ENCODE results near the gene SYT12. TPM values are rescaled to one million over a fixed set of nuclear protein-coding genes. Genes with fewer than 3 reads are reported as not detected.

The SYT12 gene
- total RNA-seq, 2 experiments from 2014 or later = not detected

DNA sequence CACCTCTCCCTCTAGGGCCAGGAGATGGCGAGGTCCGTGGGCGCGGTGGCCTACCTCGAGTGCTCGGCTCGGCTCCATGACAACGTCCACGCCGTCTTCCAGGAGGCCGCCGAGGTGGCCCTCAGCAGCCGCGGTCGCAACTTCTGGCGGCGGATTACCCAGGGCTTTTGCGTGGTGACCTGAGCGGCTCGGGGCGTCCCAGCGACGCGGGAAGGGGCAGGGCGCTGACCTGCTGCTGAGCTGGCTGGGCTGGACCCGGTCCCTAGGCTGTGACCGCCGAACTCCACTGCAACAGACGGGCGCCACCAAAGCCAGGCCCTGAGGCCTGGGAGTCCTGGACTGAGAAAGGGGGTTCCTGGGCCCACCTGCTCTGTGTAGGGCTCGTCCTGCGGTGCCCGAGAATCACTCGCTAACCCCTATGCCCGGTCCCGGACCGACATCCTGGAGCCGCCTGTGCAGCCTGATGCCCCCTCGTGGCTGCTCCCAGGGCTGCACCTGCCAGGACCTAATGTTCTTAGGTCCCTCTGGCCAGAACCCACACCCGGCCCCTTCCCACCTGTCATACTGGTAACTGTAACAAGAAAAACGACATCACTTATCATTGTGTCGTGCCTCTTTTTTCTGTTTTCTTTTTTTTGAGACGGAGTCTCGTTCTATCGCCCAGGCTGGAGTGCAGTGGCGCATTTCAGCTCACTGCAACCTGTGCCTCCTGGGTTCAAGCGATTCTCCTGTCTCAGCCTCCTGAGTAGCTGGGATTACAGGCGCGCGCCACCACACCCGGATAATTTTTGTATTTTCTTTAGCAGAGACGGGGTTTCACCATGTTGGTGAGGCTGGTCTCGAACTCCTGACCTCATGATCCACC is 48.7 kb downstream of the SYT12 start:
- no peaks in the 10 kb centered on the region for H3K27me3 Mint-ChIP-seq (ENCODE audit: low read depth)
- H3K4me3 Mint-ChIP-seq = no peak overlapping the region
- peak; percentile 85 for DNase-seq
- CTCF ChIA-PET = interaction anchor here (0.8 to 8.6 kb wide), 6 partner anchors 10 to 115 kb away, joined by 3 to 94 read pairs (median 6); partner anchors contain the start of gene RHOD
- H3K36me3 Mint-ChIP-seq (ENCODE audit: low read depth) = no peaks in the 10 kb centered on the region
- no peaks in the 10 kb centered on the region for H3K9me3 Mint-ChIP-seq
- H3K27ac Mint-ChIP-seq = no peak overlapping the region
- intact Hi-C loops (cut with micrococcal nuclease) = loop anchor here (1.0 kb wide), 2 partner anchors 17 to 377 kb away; no protein-coding TSS in a partner anchor
- peaks cover 5% of the 10 kb centered on the region for H3K4me1 Mint-ChIP-seq (ENCODE audit: low read depth)

DNA sequence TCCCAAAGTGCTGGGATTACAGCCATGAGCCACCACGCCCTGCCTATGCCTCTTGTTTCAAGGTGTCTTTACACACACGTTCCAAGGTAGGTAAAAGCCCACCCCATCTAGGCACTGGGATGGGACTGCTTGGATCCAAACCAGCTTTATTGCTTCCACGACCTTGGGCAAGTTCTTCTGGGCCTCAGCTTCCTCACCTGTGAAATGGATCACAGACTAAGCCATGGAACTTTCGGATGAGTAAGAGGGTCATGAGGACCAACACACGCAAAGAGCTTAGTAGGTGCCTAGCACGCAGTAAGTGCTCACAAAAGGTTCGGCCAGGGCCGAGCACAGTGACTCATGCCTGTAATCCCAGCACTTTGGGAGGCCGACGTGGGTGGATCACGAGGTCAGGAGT is 49.4 kb downstream of the SYT12 start:
- DNase-seq = no peak
- no peaks in the 10 kb centered on the region for H3K27me3 Mint-ChIP-seq (ENCODE audit: low read depth)
- intact Hi-C loops (cut with micrococcal nuclease) = no loop called here
- H3K4me3 Mint-ChIP-seq = no peak overlapping the region
- no peak overlapping the region for H3K27ac Mint-ChIP-seq
- peaks cover 5% of the 10 kb centered on the region for H3K4me1 Mint-ChIP-seq (ENCODE audit: low read depth)
- CTCF ChIA-PET = interaction anchor here (0.6 to 8.6 kb wide), 9 partner anchors 10 to 189 kb away, joined by 3 to 94 read pairs (median 5); partner anchors contain the start of gene RHOD
- H3K36me3 Mint-ChIP-seq (ENCODE audit: low read depth) = no peaks in the 10 kb centered on the region
- no peaks in the 10 kb centered on the region for H3K9me3 Mint-ChIP-seq

DNA sequence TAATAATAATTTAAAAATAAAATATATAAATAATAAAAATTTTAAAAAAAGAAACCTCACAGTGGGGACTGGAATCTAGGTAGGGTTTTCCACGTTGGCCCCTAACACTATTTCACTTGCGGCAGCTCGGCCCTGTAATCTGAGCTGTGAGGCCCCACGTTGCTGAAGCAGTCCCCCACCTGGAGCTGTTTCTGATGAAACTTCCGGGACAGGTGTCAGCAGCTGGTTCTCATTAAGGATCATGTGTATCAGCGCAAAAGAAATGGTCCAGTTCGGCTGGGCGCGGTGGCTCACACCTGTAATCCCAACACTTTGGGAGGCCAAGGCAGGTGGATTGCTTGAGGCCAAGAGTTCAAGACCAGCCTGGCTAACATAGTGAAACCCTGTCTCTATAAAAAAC is 51.0 kb downstream of the SYT12 start:
- H3K4me3 Mint-ChIP-seq = no peak overlapping the region
- H3K27me3 Mint-ChIP-seq (ENCODE audit: low read depth) = no peaks in the 10 kb centered on the region
- no peaks in the 10 kb centered on the region for H3K9me3 Mint-ChIP-seq
- CTCF ChIA-PET = interaction anchor here (0.7 to 8.6 kb wide), 5 partner anchors 12 to 188 kb away, joined by 3 to 94 read pairs (median 6); partner anchors contain the start of gene RHOD
- no peaks in the 10 kb centered on the region for H3K36me3 Mint-ChIP-seq (ENCODE audit: low read depth)
- DNase-seq = no peak
- intact Hi-C loops (cut with micrococcal nuclease) = no loop called here
- H3K27ac Mint-ChIP-seq = no peak overlapping the region
- H3K4me1 Mint-ChIP-seq (ENCODE audit: low read depth) = peaks cover 7% of the 10 kb centered on the region

- Mint-ChIP-seq H3K4me1 (ENCODE audit: low read depth) (peaks cover 12% of the 10 kb centered on the region), H3K27ac (no peak overlapping the region), H3K36me3 (ENCODE audit: low read depth) (no peaks in the 10 kb centered on the region), H3K4me3 (no peak overlapping the region), H3K27me3 (ENCODE audit: low read depth) (no peaks in the 10 kb centered on the region), H3K9me3 (no peaks in the 10 kb centered on the region)
- CTCF ChIA-PET = interaction anchor here (0.7 to 8.6 kb wide), 5 partner anchors 22 to 306 kb away, joined by 3 to 94 read pairs (median 3); partner anchors contain the start of gene RHOD
- DNase-seq = no peak
- intact Hi-C loops (cut with micrococcal nuclease) = no loop called here
Observed at GRCh38 chr11:67076202-67076601, 53.3 kb downstream of the SYT12 start.

GRCh38 chr11:67079065-67079705 is 56.3 kb downstream of the SYT12 start:
- no peak for DNase-seq
- peaks cover 19% of the 10 kb centered on the region for H3K4me1 Mint-ChIP-seq (ENCODE audit: low read depth)
- CTCF ChIA-PET = interaction anchor here (0.9 kb wide), 1 partner anchor 24 kb away, joined by 3 read pairs; no protein-coding TSS in a partner anchor
- H3K27me3 Mint-ChIP-seq (ENCODE audit: low read depth) = peaks cover 4% of the 10 kb centered on the region
- intact Hi-C loops (cut with micrococcal nuclease) = no loop called here
- H3K9me3 Mint-ChIP-seq = no peaks in the 10 kb centered on the region
- H3K36me3 Mint-ChIP-seq (ENCODE audit: low read depth) = no peaks in the 10 kb centered on the region
- no peak overlapping the region for H3K27ac Mint-ChIP-seq
- H3K4me3 Mint-ChIP-seq = no peak overlapping the region

GRCh38 chr11:67082071-67082791 is 59.3 kb downstream of the SYT12 start:
- peaks cover 4% of the 10 kb centered on the region for H3K27me3 Mint-ChIP-seq (ENCODE audit: low read depth)
- no peaks in the 10 kb centered on the region for H3K36me3 Mint-ChIP-seq (ENCODE audit: low read depth)
- H3K4me3 Mint-ChIP-seq = peak overlapping the region; percentile 47
- CTCF ChIA-PET = interaction anchor here (0.6 to 2.1 kb wide), 17 partner anchors 10 to 583 kb away, joined by 3 to 11 read pairs (median 4); no protein-coding TSS in a partner anchor
- no peak overlapping the region for H3K27ac Mint-ChIP-seq
- no peaks in the 10 kb centered on the region for H3K9me3 Mint-ChIP-seq
- intact Hi-C loops (cut with micrococcal nuclease) = loop anchor here (2.0 to 5.0 kb wide), 2 partner anchors 37 to 180 kb away; partner anchors contain the start of gene KDM2A
- DNase-seq = peak; percentile 41
- H3K4me1 Mint-ChIP-seq (ENCODE audit: low read depth) = peaks cover 19% of the 10 kb centered on the region

DNA sequence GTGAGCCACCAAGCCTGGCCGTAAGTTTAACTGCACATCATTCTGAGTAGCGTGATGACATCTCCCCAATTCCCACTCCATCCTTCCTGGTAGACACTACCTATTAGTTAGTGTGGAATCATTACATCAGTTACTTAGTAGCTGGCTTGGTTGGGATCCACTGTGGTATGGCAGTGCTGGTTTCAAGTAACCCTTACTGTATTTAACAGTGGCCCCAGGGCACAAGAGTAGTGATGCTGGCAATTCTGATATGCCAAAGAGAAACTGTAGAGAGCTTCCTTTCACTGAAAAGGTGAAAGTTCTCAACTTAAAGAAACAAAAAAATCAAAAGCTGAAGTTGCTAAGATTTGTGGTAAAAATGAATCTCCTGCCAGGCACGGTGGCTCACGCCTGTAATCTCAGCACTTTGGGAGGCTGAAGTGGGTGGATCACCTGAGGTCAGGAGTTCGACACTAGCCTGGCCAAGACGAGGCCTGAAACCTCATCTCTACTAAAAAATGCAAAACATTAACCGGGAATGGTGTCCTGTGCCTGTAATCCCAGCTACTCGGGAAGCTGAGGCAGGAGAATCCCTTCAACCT is 60.9 kb downstream of the SYT12 start:
- Mint-ChIP-seq H3K27me3 (ENCODE audit: low read depth) (peaks cover 4% of the 10 kb centered on the region), H3K36me3 (ENCODE audit: low read depth) (no peaks in the 10 kb centered on the region), H3K4me3 (no peak overlapping the region), H3K4me1 (ENCODE audit: low read depth) (peaks cover 16% of the 10 kb centered on the region), H3K9me3 (no peaks in the 10 kb centered on the region), H3K27ac (no peak overlapping the region)
- DNase-seq = no peak
- intact Hi-C loops (cut with micrococcal nuclease) = loop anchor here (2.0 to 5.0 kb wide), 2 partner anchors 35 to 178 kb away; partner anchors contain the start of gene KDM2A
- CTCF ChIA-PET = interaction anchor here (0.7 kb wide), 1 partner anchor 29 kb away, joined by 3 read pairs; no protein-coding TSS in a partner anchor

- no peak for DNase-seq
- H3K36me3 Mint-ChIP-seq (ENCODE audit: low read depth) = no peaks in the 10 kb centered on the region
- peaks cover 4% of the 10 kb centered on the region for H3K27me3 Mint-ChIP-seq (ENCODE audit: low read depth)
- CTCF ChIA-PET = interaction anchor here (1.0 kb wide), 1 partner anchor 11 kb away, joined by 6 read pairs; no protein-coding TSS in a partner anchor
- H3K9me3 Mint-ChIP-seq = no peaks in the 10 kb centered on the region
- intact Hi-C loops (cut with micrococcal nuclease) = no loop called here
- H3K27ac Mint-ChIP-seq = no peak overlapping the region
- peaks cover 11% of the 10 kb centered on the region for H3K4me1 Mint-ChIP-seq (ENCODE audit: low read depth)
- H3K4me3 Mint-ChIP-seq = no peak overlapping the region
Observed at GRCh38 chr11:67085617-67086016, 62.7 kb downstream of the SYT12 start.

GRCh38 chr11:67090717-67091116 is 67.8 kb downstream of the SYT12 start:
- Mint-ChIP-seq H3K36me3 (ENCODE audit: low read depth) (no peaks in the 10 kb centered on the region), H3K27me3 (ENCODE audit: low read depth) (no peaks in the 10 kb centered on the region), H3K27ac (no peak overlapping the region), H3K9me3 (no peaks in the 10 kb centered on the region), H3K4me1 (ENCODE audit: low read depth) (no peaks in the 10 kb centered on the region), H3K4me3 (no peak overlapping the region)
- intact Hi-C loops (cut with micrococcal nuclease) = no loop called here
- no peak for DNase-seq
- CTCF ChIA-PET = no interaction called here

- DNase-seq = no peak
Observed at GRCh38 chr11:67095214-67095507, 72.2 kb downstream of the SYT12 start.

GRCh38 chr11:67098799-67099429 is 76.0 kb downstream of the SYT12 start:
- Mint-ChIP-seq H3K9me3 (no peaks in the 10 kb centered on the region), H3K27me3 (ENCODE audit: low read depth) (no peaks in the 10 kb centered on the region), H3K4me1 (ENCODE audit: low read depth) (peaks cover 19% of the 10 kb centered on the region), H3K36me3 (ENCODE audit: low read depth) (no peaks in the 10 kb centered on the region), H3K27ac (no peak overlapping the region), H3K4me3 (no peak overlapping the region)
- no peak for DNase-seq
- CTCF ChIA-PET = interaction anchor here (0.8 to 0.9 kb wide), 2 partner anchors 9 to 18 kb away, joined by 4 to 5 read pairs; no protein-coding TSS in a partner anchor
- intact Hi-C loops (cut with micrococcal nuclease) = no loop called here

More at GRCh38 chr11:67095214-67095507, 72.2 kb downstream of the SYT12 start:
- no peak overlapping the region for H3K4me3 Mint-ChIP-seq
- H3K4me1 Mint-ChIP-seq (ENCODE audit: low read depth) = peaks cover 6% of the 10 kb centered on the region
- no peaks in the 10 kb centered on the region for H3K9me3 Mint-ChIP-seq
- H3K27ac Mint-ChIP-seq = no peak overlapping the region
- H3K36me3 Mint-ChIP-seq (ENCODE audit: low read depth) = no peaks in the 10 kb centered on the region
- CTCF ChIA-PET = interaction anchor here (0.6 to 2.1 kb wide), 4 partner anchors 13 to 109 kb away, joined by 3 to 9 read pairs (median 4); no protein-coding TSS in a partner anchor
- intact Hi-C loops (cut with micrococcal nuclease) = no loop called here
- no peaks in the 10 kb centered on the region for H3K27me3 Mint-ChIP-seq (ENCODE audit: low read depth)
